GM12874 (cell line): ENCODE data around the gene FOXA3.

Source experiments
- TF ChIP-seq, protein P1 (sequence below): IDR thresholded peaks from 2 replicates; pipeline ENCODE4 v1.5.1; 2011; ENCODE audit warnings: low read depth, mild to moderate bottlenecking, control low read depth, low read length, moderate library complexity; ENCODE audit not compliant: insufficient read depth

Gene FOXA3

GRCh38 chr19:45860359-45861259, 3.5 kb upstream of the FOXA3 start:
- TF ChIP-seq, protein P1, sequence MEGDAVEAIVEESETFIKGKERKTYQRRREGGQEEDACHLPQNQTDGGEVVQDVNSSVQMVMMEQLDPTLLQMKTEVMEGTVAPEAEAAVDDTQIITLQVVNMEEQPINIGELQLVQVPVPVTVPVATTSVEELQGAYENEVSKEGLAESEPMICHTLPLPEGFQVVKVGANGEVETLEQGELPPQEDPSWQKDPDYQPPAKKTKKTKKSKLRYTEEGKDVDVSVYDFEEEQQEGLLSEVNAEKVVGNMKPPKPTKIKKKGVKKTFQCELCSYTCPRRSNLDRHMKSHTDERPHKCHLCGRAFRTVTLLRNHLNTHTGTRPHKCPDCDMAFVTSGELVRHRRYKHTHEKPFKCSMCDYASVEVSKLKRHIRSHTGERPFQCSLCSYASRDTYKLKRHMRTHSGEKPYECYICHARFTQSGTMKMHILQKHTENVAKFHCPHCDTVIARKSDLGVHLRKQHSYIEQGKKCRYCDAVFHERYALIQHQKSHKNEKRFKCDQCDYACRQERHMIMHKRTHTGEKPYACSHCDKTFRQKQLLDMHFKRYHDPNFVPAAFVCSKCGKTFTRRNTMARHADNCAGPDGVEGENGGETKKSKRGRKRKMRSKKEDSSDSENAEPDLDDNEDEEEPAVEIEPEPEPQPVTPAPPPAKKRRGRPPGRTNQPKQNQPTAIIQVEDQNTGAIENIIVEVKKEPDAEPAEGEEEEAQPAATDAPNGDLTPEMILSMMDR: no peak

GRCh38 chr19:45862271-45862563, 1.9 kb upstream of the FOXA3 start:
- TF ChIP-seq, protein P1: no peak

DNA sequence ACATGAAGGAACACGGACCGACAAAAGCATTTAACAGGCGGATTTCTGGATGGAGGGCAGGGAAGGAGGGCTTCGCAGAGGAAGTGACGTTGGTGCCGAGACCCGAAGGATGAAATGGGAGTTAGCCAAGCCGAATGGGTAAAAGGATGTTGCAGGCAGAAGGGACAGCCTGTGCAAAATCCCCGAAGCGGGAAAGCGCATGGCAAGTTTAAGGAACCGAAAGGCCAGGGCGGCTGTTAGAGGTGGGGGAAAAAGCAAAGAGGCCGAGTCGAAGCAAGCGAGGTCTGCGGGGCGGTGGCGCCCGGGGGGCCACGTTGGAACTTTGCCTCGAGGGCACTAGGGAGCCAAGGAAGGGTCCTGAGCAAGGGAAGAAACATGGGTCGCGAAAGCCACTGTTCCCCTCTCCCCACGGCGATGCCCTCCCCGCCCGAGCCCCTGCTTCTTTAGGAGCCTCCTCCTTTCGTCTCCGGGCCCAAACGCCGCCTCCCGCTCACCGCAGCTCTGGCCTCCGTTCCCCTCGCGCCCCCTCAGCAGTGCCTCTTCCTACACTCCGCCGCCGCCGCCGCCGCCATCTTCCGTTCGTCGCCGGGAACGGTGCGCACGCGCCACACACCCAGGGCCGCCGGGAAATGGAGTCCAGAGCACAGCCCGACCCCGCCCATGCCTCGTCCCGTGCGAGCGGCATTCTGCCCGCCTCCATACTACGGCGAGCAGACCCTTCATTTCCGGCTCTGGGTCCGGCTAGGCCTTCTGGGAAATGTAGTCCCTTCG, 1.4 kb upstream of the FOXA3 start, which contains the start of gene SYMPK:
SYMPK (minus strand) TSS at position 584 of the 771 bp plus-strand sequence. CDS start 8,652 bp downstream, outside the sequence.
- TF ChIP-seq, protein P1: no peak

- TF ChIP-seq, protein P1: no peak
These were observed 739 bp upstream of the FOXA3 start for GRCh38 chr19:45863335-45863839.

GRCh38 chr19:45864629-45865082, 530 bp downstream of the FOXA3 start:
- TF ChIP-seq, protein P1: no peak

- TF ChIP-seq, protein P1: no peak
These were observed 1.3 kb downstream of the FOXA3 start for GRCh38 chr19:45865269-45865948.
